Measurements from ENCODE around the gene IFFO2. TPM values are rescaled to one million over a fixed set of nuclear protein-coding genes. Genes with fewer than 3 reads are reported as not detected.
A peak's percentile ranks its signal among the peaks of the same experiment; 100 is the strongest.

The IFFO2 gene
- total and polyA plus RNA-seq, 2 donors (not counting 1 experiment from before 2014, with no cell fraction given), result 16.8 to 19.2 TPM

GRCh38 chr1:18902523-18903290 is 53.8 kb downstream of the IFFO2 start, which contains the start of gene ALDH4A1:
TSS of gene ALDH4A1 (minus strand) at chr1:18902555. CDS start at chr1:18902523, 32 bp downstream.
- peaks cover 6% of the 10 kb centered on the region for H4K20me1 ChIP-seq (ENCODE audit: control insufficient read depth, insufficient read depth, low read length, poor library complexity, severe bottlenecking)
- H3K4me1 ChIP-seq (ENCODE audit: control insufficient read depth in 2 of 2, insufficient read depth in 2 of 2, low read length in 2 of 2), result peaks cover 18 to 30% of the 10 kb centered on the region in 2 donors
- Mint-ChIP-seq H3K9me3 (ENCODE audit: insufficient read depth) (no peaks in the 10 kb centered on the region), H3K27me3 (no peaks in the 10 kb centered on the region), H3K4me1 (peaks cover 24% of the 10 kb centered on the region), H3K27ac (peak within 1 kb of the TSS; percentile 98), H3K4me3 (peak within 1 kb of the TSS; percentile 88)
- H3K4me2 ChIP-seq (replicated peaks; ENCODE audit: low read depth, low read length, poor library complexity, severe bottlenecking), result peak within 1 kb of the TSS; percentile 99
- no peaks in the 10 kb centered on the region for H3K36me3 ChIP-seq (replicated peaks in 1 of 2; ENCODE audit: control extremely low read depth in 1 of 2, control insufficient read depth in 1 of 2, extremely low read depth in 1 of 2, insufficient read depth in 2 of 2, low read length in 1 of 2)
- intact Hi-C loops (cut with micrococcal nuclease), result loop anchor here (1.0 to 2.0 kb wide), 2 partner anchors 24 to 54 kb away; partner anchors contain the start of gene IFFO2
- TF ChIP-seq CTCF (IDR thresholded peaks at IDR 0.05) (no peak), EZH2 (IDR thresholded peaks at IDR 0.05; ENCODE audit: borderline replicate concordance, insufficient read depth, low read depth, low read length, poor library complexity, severe bottlenecking) (no peak)
- POLR2A ChIA-PET, result interaction anchor here (0.6 to 1.8 kb wide), 4 partner anchors 24 to 1696 kb away, joined by 7 to 10 read pairs (median 9); partner anchors contain the start of gene IFFO2
- peaks cover 16% of the 10 kb centered on the region for H3K79me2 ChIP-seq (ENCODE audit: control insufficient read depth, insufficient read depth, low read length)
- H3K4me3 ChIP-seq (ENCODE audit: control extremely low read depth in 1 of 5, extremely low read depth in 1 of 5, insufficient read depth in 1 of 5, low read depth in 2 of 5, low read length in 4 of 5), result peak within 1 kb of the TSS; percentile 60 to 85 (median 80)
- CTCF ChIA-PET, result interaction anchor here (0.7 to 8.8 kb wide), 9 partner anchors 10 to 71 kb away, joined by 3 to 194 read pairs (median 9); partner anchors contain the start of gene IFFO2
- peak; percentile 96 for DNase-seq
- H2AFZ ChIP-seq (ENCODE audit: insufficient read depth, low read depth, low read length, poor library complexity, severe bottlenecking), result peak within 1 kb of the TSS; percentile 84
- peak within 1 kb of the TSS; percentile 85 to 89 for H3K27ac ChIP-seq (ENCODE audit: low read length in 2 of 2)
- under 1% methylated on average over 55 of the region's 55 CpGs for WGBS (ENCODE audit: insufficient coverage)
- peak; percentile 96 for ATAC-seq (ENCODE audit: low read depth)
- no peaks in the 10 kb centered on the region for H3K27me3 ChIP-seq (replicated peaks in 1 of 4; ENCODE audit: control extremely low read depth in 1 of 4, control insufficient read depth in 3 of 4, insufficient read depth in 4 of 4, low read length in 3 of 4)
- no peaks in the 10 kb centered on the region for H3K9me3 ChIP-seq (ENCODE audit: control extremely low read depth in 1 of 3, control insufficient read depth in 2 of 3, insufficient read depth in 1 of 3, low read length in 2 of 3)
- peak within 1 kb of the TSS; percentile 81 for H3K9ac ChIP-seq (ENCODE audit: low read length)
